Measurements from ENCODE around the gene PIP5K1C. TPM values are rescaled to one million over a fixed set of nuclear protein-coding genes. Genes with fewer than 3 reads are reported as not detected.
A peak's percentile ranks its signal among the peaks of the same experiment; 100 is the strongest.
"Not testable (repeated sequence)": the region's sequence is repeated elsewhere in the genome, so short reads cannot be mapped to it uniquely, and the experiment has no call there.

The PIP5K1C gene
- total RNA-seq, 1 donor from 2014 or later: 58.1 TPM

DNA sequence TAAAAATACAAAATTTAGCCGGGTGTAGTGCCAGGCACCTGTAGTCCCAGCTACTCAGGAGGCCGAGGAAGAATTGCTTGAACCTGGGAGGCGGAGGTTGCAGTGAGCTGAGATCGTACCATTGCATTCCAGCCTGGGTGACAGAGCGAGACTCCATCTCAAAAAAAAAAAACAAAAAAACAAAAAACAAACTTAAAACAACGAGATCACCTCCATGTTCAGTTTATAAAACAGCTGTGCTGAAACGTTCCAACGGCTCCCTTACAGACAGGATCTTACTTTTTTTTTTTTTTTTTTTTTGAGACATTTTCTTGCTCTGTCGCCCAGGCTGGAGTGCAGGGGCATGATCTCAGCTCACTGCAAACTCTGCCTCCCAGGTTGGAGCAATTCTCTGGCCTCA, 71.5 kb downstream of the PIP5K1C start:
- not testable (repeated sequence) for DNase-seq (ENCODE audit: low spot score)

DNA sequence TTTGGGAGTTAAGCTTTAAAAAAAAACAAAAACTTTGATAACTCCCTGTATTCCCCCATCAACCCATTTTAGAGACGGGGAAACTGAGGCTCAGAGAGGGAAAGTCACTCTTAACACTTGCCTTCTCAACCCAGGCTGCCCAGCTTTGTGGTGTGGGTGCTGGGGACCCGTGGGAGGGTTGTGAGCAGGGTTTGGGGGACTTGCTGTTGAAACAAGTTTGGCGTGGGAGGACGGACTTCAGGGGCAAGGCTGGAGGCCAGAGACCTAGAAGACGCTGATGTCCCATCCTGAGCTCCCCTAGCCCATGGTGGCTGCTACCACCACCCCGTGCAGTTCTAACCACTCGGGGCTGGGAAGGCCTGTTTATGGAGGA, 72.9 kb downstream of the PIP5K1C start:
- DNase-seq (ENCODE audit: low spot score): no peak

GRCh38 chr19:3626473-3627350, 73.6 kb downstream of the PIP5K1C start, which contains the start of gene CACTIN:
CACTIN (minus strand) TSS chr19:3626790; CDS start chr19:3626762, 28 bp downstream.
- peak; percentile 98 for DNase-seq (ENCODE audit: low spot score)

DNA sequence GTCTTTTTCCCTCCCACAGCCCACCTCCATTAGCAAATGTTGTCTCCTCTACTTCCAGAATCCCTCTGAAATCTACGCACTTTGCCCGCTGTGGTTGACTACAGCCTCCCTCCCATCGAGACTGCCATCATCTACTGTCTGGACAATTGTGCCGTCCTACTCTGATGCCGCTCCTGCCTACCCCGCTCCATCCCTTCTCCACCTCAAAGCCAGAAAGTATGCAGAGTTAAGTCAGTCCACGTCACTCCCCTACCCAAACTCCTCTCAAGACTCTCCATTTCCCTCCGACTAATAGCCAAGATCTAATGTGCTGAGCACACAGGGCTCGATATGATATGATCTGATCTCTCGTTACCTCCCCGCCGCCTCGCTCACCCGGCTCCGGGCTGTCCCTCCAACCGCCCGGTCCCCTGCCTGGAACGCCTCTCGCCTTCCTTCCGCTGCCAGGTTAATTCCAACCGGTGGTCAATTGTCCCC, 74.2 kb downstream of the PIP5K1C start:
- no peak for DNase-seq (ENCODE audit: low spot score)

- no peak for DNase-seq (ENCODE audit: low spot score)
Observed at GRCh38 chr19:3623716-3624115, 76.6 kb downstream of the PIP5K1C start.

DNA sequence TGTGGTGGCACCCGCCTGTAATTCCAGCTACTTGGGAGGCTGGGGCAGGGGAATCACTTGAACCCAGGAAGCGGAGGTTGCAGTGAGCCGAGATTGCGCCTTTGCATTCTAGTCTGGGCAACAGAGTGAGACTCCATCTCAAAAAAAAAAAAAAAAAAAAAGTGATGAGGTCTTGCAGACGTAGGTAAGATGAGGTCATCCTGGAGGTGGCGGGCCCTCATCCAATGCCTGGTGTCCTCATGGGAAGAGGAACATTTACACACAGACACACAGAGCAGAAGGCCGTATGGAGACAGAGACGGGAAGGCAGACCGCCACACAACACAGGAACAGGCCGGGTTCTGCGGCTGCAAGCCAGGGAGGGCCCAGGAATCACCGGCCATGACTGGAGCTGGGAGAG, 78.0 kb downstream of the PIP5K1C start:
- no peak for DNase-seq (ENCODE audit: low spot score)

DNA sequence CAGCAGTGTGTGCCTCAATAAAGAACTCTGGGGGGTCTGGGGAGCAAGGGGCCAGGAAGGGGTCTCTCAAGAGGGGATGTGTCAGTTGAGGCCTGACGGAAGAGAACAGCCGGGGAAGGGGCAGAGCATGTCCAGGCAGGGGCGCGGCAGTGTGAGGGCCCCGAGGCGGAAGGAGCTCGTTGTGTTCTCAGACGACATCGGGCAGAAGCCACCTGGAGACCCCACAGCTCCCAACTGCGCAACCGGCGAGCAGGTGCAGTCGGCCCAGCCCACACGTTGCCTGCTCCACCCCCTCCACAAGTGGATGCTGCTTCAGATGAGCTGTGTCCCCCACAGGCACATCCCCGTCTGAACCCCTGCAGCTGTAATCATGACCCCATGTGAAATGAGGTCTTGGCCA, 78.6 kb downstream of the PIP5K1C start:
- no peak for DNase-seq (ENCODE audit: low spot score)

DNA sequence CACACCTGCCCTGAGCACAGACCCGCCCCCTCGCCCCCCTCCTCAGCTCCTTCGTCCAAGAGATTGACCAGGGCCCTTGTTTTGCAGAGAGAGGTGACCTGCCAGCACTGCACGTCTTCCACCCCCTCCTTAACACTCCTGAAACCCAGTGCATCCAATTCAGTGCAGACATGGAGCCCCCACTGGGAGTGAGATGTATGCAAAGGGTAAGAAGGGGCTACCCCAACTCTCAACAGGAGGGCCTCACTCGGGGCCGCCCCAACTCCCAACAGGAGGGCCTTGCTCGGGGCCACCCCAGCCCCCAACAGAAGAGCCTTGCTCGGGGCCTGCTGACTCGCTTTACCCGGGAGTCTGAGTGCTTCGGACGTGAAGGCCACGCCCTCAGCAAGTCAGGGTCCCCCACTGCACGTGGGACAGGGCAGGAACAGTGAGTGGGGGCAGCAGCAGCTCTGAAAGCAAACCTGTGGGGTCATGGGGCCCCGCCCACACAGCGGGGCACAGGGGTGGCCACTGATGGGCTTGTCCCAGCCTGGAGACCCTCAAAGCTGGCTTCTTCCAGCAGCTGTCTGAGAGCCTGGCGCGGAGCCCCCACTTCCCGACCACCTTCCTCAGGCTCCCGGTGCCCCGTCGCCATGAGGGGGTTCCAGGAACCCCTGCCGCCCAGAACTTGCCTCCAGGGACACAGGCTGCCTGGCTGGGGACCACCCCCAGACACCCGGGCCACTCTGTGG, 79.3 kb downstream of the PIP5K1C start:
- DNase-seq (ENCODE audit: low spot score): no peak

GRCh38 chr19:3620145-3620816, 80.0 kb downstream of the PIP5K1C start:
- no peak for DNase-seq (ENCODE audit: low spot score)

DNA sequence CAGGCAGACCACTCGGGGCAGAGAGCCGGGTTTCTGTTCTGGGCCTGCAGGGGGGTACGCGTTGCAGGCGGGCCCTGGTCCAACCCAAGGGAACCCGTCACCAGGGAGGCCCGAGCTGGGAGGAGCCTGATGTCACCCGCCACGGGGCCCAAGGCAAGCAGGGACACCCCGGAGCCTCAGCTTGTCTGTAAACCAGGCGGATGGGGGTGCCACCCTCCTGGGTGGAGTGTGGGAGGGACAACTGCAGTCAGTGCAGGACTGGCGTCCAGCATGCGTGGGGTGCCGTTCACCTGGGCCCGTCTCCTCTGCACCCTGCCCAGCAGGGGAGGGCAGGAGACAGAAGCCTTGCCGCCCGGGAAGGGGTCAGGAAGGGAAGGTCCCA, 80.6 kb downstream of the PIP5K1C start:
- no peak for DNase-seq (ENCODE audit: low spot score)

- DNase-seq (ENCODE audit: low spot score): no peak
Observed at GRCh38 chr19:3618811-3619630, 81.2 kb downstream of the PIP5K1C start.

DNA sequence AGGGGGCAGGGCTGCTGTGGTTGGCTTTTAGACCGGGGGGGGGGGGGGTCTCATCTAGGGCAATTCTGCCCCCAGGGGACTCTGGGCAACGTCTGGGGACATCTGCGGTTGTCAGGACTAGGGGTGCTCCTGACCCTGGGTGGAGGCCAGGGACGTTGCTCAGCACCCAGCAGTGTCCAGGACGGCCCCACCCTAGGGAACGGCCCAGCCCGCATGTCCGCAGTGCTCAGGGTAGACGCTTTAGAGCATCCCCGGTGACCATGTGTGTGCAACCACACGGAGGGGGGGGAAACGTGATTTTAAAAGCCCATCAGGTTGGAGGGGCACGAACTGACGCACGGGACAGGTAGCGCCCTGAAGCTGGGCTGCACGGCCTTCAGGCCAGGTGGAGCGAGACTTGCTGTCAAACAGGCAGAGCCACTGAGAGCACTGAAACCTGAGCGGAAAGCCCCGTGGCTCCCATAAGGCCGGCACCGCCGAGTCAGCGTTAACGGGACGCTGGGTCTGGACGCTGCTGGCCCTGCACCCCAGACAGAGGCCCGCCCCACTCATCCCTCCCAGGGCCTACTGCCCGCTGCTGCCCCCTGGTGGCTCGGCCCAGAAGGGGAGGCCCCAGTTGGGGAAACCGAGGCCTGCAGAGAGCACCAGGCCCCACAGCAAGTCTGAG, 82.0 kb downstream of the PIP5K1C start:
- no peak for DNase-seq (ENCODE audit: low spot score)

GRCh38 chr19:3617463-3617862, 82.8 kb downstream of the PIP5K1C start:
- DNase-seq (ENCODE audit: low spot score): no peak

DNA sequence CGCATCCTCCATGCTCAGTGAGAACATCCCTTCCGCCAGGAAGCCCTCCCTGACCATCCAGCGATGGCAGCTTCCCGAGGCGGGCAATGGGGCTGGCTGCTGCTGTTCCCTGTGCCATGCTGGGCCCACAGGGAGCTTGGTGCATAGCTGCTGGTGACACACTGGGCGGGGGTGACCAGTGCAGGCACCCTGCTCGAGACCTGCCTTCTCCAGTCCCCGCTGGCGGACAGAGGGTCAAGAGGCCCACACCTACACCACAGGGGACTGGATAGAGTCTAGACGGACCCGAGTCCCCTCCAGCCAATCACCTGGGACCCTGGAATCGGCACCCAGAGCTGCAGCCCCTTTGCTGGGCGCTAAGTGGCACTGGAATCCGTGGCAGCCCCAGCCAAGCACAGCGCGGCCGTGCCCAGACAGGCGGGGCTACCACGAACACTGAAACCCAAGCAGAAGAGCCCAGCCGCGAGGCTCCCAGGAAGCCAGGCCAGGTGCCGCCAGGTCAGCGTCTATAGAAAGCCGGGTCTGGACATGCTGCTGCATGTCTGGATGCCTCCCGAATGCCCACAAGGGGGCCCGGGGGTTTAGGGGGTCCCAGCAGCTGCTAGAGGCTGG, 84.6 kb downstream of the PIP5K1C start:
- DNase-seq (ENCODE audit: low spot score): no peak

DNA sequence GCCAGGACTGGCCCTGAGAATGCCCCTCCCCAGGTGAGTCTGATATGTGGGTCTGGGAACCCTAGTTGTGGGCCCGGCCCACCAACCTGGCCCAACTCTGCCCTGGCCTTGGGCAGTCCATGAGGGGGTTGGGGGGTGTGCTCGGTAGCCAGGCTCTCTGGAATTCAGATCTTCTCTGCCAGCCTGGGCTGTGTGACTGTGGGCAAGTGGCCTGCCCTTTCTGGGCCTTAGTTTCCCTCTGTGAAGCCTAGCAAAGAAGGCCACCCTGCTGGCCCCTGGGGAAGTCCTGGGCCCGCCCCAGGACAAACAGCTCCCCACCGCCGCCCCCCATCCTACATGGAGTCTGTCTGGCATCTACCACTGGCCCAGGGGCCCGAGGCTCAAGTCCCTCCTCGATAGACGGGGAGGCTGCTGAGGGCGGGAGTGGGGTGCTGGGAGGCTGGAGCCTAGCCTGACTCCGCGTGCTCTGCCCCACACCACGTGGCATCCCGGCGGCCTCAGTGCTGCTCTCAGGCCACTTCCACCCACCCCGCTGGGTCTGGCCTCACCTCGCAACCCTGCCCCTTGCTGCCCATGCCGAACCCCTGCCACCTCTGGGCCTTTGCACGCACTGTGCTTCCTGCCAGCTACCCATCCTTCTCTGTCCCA, 85.3 kb downstream of the PIP5K1C start:
- DNase-seq (ENCODE audit: low spot score): no peak

- DNase-seq (ENCODE audit: low spot score): no peak
Observed at GRCh38 chr19:3613818-3614661, 86.2 kb downstream of the PIP5K1C start.

DNA sequence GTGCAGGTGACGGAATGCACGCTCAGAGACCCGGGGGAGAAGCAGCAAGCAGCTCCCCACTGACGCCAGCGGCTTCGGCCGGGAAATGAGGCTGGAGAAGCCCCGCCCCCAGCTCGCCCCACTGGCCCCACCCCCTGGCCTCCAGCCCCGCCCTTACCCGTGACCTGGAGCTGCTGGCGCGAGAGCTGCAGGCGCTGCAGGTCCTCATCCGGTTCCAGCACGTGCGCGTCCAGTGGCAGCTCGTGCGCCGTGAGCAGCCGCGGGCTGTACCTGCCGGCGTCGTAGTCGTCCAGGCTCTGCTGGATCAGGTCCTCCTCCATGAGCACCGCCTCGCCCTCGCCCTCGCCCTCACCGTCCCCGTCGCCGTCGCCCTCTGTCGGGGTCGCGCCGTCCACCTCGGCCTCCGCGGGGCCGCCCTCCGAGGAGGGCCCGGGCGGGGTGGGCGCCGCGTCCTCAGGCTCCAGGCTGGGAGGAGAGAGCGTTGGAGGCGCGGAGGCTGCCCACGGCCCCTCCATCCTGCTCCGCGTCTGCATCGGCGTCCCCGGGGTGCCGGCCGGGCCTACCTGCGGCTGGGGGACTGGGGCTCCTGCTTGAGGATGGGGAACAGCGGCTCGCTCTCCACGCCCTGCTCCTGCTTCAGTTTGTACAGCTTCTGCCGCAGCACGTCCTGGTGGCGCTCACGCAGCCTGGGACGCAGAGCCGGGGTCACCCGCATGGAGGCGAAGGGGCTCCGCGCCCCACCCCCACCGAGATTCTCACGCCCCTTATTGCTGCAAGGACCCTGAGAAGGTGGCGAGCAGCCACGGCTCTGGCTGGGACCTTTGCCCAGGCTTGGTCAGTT, 87.1 kb downstream of the PIP5K1C start:
- DNase-seq (ENCODE audit: low spot score): no peak

GRCh38 chr19:3612330-3612729, 87.9 kb downstream of the PIP5K1C start:
- no peak for DNase-seq (ENCODE audit: low spot score)

All from ureter (tissue), 1 donor.